ENCODE measurements around the gene PXT1.

PXT1 gene

DNA sequence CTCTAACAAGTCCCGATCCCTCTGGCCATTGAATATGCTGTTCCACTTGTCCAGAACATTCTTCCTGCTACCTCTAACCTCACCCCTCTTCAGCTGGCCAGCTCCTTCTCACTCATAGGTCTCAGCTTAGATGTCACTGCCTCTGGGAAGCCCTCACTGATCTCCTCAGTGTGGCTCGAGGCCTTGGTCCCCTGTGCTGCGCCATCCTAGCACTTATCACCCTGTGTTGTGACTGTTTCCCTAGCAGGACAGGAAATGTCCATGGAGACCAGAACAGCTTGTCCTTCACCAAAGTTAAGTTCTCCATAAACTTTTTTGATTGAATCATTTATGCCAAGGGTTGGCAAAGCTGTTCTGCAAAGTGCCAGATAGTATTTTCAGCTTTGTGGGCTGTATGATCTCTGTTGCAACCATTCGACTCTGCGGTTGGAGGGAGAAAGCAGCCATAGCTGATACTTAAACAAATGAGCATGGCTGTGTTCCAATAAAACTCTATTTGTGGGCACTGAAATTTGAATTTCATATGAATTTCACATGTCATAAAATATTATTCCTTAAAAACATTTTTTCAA lies 99.5 kb downstream of the PXT1 start:
- DNase-seq: no peak

DNA sequence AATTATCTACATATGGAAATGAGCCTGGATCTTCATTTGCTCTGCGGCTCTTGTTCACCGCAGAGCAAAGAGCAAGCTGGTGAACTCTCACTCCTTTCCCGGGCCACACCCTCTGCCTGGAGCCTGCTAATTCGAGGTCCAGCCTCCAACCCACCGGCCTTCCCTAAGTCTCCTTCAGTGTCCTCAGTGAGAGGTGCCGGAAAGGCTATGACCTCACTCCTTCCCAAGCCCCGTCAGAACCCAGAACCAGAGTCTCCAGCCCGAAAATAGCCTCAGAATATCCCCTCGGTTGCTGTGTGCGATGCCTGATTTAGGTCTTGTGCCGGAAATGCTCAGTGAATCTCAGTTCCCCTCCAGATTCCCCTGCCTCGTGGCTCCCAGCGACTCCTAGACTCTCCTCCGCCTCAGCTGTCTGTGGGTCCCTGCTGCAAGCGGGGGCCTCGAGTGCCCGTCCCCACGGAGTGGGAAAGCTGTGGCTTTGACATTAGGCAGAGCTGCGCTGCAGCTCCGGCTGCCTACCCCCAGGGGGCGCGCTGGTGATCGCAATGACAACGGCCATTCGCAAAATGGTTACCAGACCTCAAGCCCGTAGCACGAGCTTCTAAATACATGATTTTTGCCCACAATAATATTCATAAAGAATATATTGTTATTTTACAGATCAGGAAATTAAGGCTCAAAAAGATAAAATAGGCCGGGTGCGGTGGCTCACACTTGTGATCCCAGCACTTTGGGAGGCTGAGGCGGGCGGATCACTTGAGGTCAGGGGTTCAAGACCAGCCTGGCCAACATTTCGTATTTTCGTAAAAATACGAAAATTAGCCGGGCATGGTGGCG lies 101.8 kb downstream of the PXT1 start:
- DNase-seq: peak; percentile 62 to 77
